K562 (cell line): Measurements from ENCODE around the gene DHX35. TPM values are rescaled to one million over a fixed set of nuclear protein-coding genes. Genes with fewer than 3 reads are reported as not detected.

Source experiments
- ATF3 ChIP-seq, 2 experiments: fragments of 450-650 bp in 1 of 2; sonication (generic) in 1 of 2; formaldehyde crosslinking in 1 of 2; IDR thresholded peaks in 1 of 2; conservative IDR thresholded peaks in 1 of 2; 2 replicates each; pipeline versions ENCODE4 v1.6.1 to v1.8.1; 2016 to 2023; ENCODE audit warnings: mild to moderate bottlenecking in 2 of 2, moderate library complexity in 2 of 2, inconsistent platforms in 1 of 2, missing genetic modification reagents in 1 of 2
- CAMTA2 ChIP-seq: fragments of 250-450 bp; sonication (Bioruptor Pico); conservative IDR thresholded peaks from 2 replicates; pipeline ENCODE4 v1.5.1; 2022
- CREB3 ChIP-seq: fragments of 450-650 bp; conservative IDR thresholded peaks from 2 replicates; pipeline ENCODE4 v1.6.1; 2016; ENCODE audit warnings: missing genetic modification characterization, low read depth, mild to moderate bottlenecking, missing compliant biosample characterization, moderate library complexity
- DNMT1 ChIP-seq: fragments of 450-650 bp; IDR thresholded peaks from 2 replicates; pipeline ENCODE4 v1.6.1; 2016; ENCODE audit warnings: antibody characterized with exemption, mild to moderate bottlenecking
- ELF1 ChIP-seq: fragments of 200-800 bp; sonication (Bioruptor generic); IDR thresholded peaks from 2 replicates; pipeline ENCODE4 v1.6.1; 2016; ENCODE audit warnings: missing genetic modification characterization, missing compliant biosample characterization
- ESRRA ChIP-seq: fragments of 450-650 bp; IDR thresholded peaks from 2 replicates; pipeline ENCODE4 v1.6.1; 2014; ENCODE audit warnings: low read depth, mild to moderate bottlenecking, moderate library complexity, borderline replicate concordance
- GABPA ChIP-seq: fragments of 200-800 bp; sonication (Bioruptor generic); conservative IDR thresholded peaks from 2 replicates; pipeline ENCODE4 v1.6.1; 2016; ENCODE audit warnings: low read depth, missing genetic modification characterization, missing compliant biosample characterization
- HEY1 ChIP-seq: fragments of 250-450 bp; sonication (Bioruptor Pico); IDR thresholded peaks from 2 replicates; pipeline ENCODE4 v1.5.0; 2020; ENCODE audit warnings: mild to moderate bottlenecking, moderate library complexity, borderline replicate concordance
- HLTF ChIP-seq: fragments of 450-650 bp; IDR thresholded peaks from 2 replicates; pipeline ENCODE4 v1.6.1; 2016
- HNRNPLL ChIP-seq: fragments of 200-400 bp; formaldehyde crosslinking; IDR thresholded peaks from 2 replicates; pipeline ENCODE4 v1.6.1; 2017; ENCODE audit warnings: low read length, low read depth, mild to moderate bottlenecking; ENCODE audit not compliant: poor library complexity, severe bottlenecking
- RAD51 ChIP-seq: fragments of 450-650 bp; IDR thresholded peaks from 2 replicates; pipeline ENCODE4 v1.7.1; 2016; ENCODE audit warnings: low read depth, mild to moderate bottlenecking, borderline replicate concordance
- SIRT6 ChIP-seq: IDR thresholded peaks from one replicate; pipeline ENCODE4 v1.6.1; 2012; ENCODE audit warnings: low read depth, mild to moderate bottlenecking, control low read depth, inconsistent platforms, low read length, moderate library complexity
- SNIP1 ChIP-seq: fragments of 450-650 bp; IDR thresholded peaks from 2 replicates; pipeline ENCODE4 v1.7.1; 2017; ENCODE audit warnings: low read depth, mild to moderate bottlenecking
- SP2 ChIP-seq: IDR thresholded peaks from 2 replicates; pipeline ENCODE4 v1.6.1; 2011; ENCODE audit warnings: mild to moderate bottlenecking, low read depth, low read length, moderate library complexity; ENCODE audit not compliant: poor library complexity, severe bottlenecking; ENCODE audit errors: extremely low read depth
- STAT5B ChIP-seq: fragments of 250-450 bp; sonication (Bioruptor Pico); IDR thresholded peaks from 2 replicates; pipeline ENCODE4 v1.8.0; 2021; ENCODE audit warnings: mild to moderate bottlenecking, inconsistent platforms
- ZSCAN32 ChIP-seq: fragments of 450-650 bp; formaldehyde crosslinking; IDR thresholded peaks from 2 replicates; pipeline ENCODE4 v1.4.0; 2020; ENCODE audit warnings: mild to moderate bottlenecking, moderate library complexity
- polyA plus RNA-seq, 8 experiments: library from polyadenylated mRNA; depleted of rRNA in 4 of 8; stranded (reverse) in 5 of 8; unstranded in 3 of 8; fragments of >200 nt; fragmentation: Nextera tagmentation in 2 of 8; fragmentation: Illumina TruSeq in 1 of 8; extraction: Ambion mirVana in 2 of 8; extraction: Trizol in 1 of 8; gene quantifications; 2 replicates each; pipeline versions ENCODE4 v1.2.1 to v1.2.3, GENCODE V29; 2011 to 2014; ENCODE audit warnings: inconsistent platforms in 1 of 8, missing spikeins in 1 of 8
- total RNA-seq, 7 experiments: library from RNA; depleted of rRNA in 6 of 7; stranded (reverse); fragments of >200 nt in 6 of 7; fragmentation: Illumina TruSeq in 2 of 7; extraction: Trizol in 2 of 7; gene quantifications; 2 replicates each; pipeline versions ENCODE4 v1.2.1 to v1.2.3, GENCODE V29; 2011 to 2021; ENCODE audit warnings: low replicate concordance in 1 of 7
- TF ChIP-seq, protein P1 (sequence below), 2 experiments: fragments of 450-650 bp in 1 of 2; IDR thresholded peaks; 2 replicates each; pipeline ENCODE4 v1.6.1; 2011 to 2017; ENCODE audit warnings: low read depth in 2 of 2, antibody characterized with exemption in 1 of 2, borderline replicate concordance in 1 of 2, low read length in 1 of 2, mild to moderate bottlenecking in 1 of 2, mixed read lengths in 1 of 2; ENCODE audit not compliant: control insufficient read depth in 1 of 2
- TF ChIP-seq, protein P2 (sequence below): sonication (generic); formaldehyde crosslinking; IDR thresholded peaks from 2 replicates; pipeline ENCODE4 v1.8.0; 2022; ENCODE audit warnings: missing genetic modification reagents, mild to moderate bottlenecking, moderate library complexity, borderline replicate concordance
- TF ChIP-seq, protein P3 (sequence below): fragments of 450-650 bp; formaldehyde crosslinking; IDR thresholded peaks from 2 replicates; pipeline ENCODE4 v1.4.0; 2020; ENCODE audit warnings: mild to moderate bottlenecking, mixed read lengths

The DHX35 gene
- total and polyA plus RNA-seq, 9 of the 15 experiments (the other 6 are each of a cell fraction or from before 2014, with no cell fraction given): 6.5 to 25.6 (median 16.9) TPM

DNA sequence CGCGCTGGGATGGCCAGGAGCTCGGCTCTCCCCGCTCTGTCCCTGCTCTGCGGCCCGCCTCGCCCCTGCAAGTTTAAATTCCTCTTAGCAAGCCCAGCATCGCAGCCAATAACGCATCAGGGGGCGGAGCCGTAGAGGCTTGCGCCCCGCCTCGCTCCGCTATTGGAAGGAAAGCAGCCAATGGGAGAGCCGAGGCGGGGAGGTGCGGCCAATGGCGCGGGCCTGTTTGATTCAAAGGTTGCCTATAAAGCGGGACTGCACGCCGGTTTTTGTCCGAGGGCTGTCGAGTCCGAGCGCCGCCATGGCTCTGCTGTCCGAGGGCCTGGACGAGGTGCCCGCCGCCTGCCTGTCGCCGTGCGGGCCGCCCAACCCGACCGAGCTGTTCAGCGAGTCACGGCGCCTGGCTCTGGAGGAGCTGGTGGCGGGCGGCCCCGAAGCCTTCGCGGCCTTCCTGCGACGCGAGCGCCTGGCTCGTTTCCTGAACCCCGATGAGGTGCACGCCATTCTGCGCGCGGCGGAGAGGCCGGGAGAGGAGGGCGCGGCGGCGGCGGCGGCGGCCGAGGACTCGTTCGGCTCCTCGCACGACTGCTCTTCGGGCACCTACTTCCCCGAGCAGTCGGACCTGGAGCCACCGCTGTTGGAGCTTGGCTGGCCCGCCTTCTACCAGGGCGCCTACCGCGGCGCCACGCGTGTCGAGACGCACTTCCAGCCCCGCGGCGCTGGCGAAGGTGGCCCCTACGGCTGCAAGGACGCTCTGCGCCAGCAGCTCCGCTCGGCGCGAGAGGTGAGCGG is 35.8 kb upstream of the DHX35 start, which contains the start of gene FAM83D (continued):
- TF ChIP-seq CAMTA2 (CRISPR knock-in tag) (no peak), ATF3 (IDR thresholded peaks at IDR 0.05) (no peak), ATF3 (CRISPR knock-in tag; conservative IDR thresholded peaks at IDR 0.05) (no peak; the same call in 1 of the 2 replicates), GABPA (no peak), ESRRA (no peak), ELF1 (tag) (no peak), RAD51 (no peak), SIRT6 (no peak), DNMT1 (no peak), SNIP1 (no peak), ZSCAN32 (CRISPR knock-in tag) (no peak), HLTF (no peak), SP2 (no peak), HEY1 (no peak), CREB3 (tag) (no peak), STAT5B (CRISPR knock-in tag) (no peak), HNRNPLL (no peak)
- TF ChIP-seq, protein P1, sequence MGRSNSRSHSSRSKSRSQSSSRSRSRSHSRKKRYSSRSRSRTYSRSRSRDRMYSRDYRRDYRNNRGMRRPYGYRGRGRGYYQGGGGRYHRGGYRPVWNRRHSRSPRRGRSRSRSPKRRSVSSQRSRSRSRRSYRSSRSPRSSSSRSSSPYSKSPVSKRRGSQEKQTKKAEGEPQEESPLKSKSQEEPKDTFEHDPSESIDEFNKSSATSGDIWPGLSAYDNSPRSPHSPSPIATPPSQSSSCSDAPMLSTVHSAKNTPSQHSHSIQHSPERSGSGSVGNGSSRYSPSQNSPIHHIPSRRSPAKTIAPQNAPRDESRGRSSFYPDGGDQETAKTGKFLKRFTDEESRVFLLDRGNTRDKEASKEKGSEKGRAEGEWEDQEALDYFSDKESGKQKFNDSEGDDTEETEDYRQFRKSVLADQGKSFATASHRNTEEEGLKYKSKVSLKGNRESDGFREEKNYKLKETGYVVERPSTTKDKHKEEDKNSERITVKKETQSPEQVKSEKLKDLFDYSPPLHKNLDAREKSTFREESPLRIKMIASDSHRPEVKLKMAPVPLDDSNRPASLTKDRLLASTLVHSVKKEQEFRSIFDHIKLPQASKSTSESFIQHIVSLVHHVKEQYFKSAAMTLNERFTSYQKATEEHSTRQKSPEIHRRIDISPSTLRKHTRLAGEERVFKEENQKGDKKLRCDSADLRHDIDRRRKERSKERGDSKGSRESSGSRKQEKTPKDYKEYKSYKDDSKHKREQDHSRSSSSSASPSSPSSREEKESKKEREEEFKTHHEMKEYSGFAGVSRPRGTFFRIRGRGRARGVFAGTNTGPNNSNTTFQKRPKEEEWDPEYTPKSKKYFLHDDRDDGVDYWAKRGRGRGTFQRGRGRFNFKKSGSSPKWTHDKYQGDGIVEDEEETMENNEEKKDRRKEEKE (IDR thresholded peaks at IDR 0.05; ENCODE audit: borderline replicate concordance in 1 of 2, control insufficient read depth in 1 of 2, low read depth in 2 of 2, low read length in 1 of 2): no peak
- TF ChIP-seq, protein P2, sequence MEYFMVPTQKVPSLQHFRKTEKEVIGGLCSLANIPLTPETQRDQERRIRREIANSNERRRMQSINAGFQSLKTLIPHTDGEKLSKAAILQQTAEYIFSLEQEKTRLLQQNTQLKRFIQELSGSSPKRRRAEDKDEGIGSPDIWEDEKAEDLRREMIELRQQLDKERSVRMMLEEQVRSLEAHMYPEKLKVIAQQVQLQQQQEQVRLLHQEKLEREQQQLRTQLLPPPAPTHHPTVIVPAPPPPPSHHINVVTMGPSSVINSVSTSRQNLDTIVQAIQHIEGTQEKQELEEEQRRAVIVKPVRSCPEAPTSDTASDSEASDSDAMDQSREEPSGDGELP: peak; percentile 86; the same call in 1 of the 2 replicates
- TF ChIP-seq, protein P3, sequence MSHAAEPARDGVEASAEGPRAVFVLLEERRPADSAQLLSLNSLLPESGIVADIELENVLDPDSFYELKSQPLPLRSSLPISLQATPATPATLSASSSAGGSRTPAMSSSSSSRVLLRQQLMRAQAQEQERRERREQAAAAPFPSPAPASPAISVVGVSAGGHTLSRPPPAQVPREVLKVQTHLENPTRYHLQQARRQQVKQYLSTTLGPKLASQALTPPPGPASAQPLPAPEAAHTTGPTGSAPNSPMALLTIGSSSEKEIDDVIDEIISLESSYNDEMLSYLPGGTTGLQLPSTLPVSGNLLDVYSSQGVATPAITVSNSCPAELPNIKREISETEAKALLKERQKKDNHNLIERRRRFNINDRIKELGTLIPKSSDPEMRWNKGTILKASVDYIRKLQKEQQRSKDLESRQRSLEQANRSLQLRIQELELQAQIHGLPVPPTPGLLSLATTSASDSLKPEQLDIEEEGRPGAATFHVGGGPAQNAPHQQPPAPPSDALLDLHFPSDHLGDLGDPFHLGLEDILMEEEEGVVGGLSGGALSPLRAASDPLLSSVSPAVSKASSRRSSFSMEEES: no peak
